ENCODE results near the gene FCHSD2. TPM values are rescaled to one million over a fixed set of nuclear protein-coding genes. Genes with fewer than 3 reads are reported as not detected.

FCHSD2 gene
- total and polyA plus RNA-seq, 2 experiments from 2014 or later, result 9.1 to 19.8 TPM

DNA sequence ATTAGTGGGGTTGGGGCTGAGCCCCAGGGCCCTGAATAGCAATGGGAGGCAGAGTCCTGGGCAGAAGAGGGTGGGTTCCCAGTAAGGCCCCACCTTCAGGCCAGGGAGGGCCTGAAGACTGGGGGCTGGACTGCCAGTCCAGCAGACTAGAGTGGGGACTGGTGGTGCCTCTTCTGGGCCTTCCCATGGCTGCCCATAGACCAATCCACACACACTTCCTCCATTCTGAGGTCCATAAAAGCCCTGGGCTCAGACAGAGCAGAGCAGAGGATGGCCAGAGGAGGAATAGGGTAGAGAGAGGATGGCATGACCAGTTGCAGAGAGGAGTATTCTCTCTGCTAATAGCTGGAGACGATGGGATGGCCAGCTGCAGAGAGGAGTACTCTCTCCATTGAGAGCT, 216.0 kb downstream of the FCHSD2 start:
- H3K9me2 ChIP-seq (ENCODE audit: insufficient read depth), result no peaks in the 10 kb centered on the region
- in situ Hi-C loops (cut with MboI), result no loop called here
- H3K36me3 ChIP-seq (ENCODE audit: low read depth), result no peaks in the 10 kb centered on the region
- no peaks in the 10 kb centered on the region; the same call in 1 of the 2 replicates for H3K4me1 ChIP-seq (ENCODE audit: insufficient read depth)
- no peak overlapping the region for H3K4me3 ChIP-seq
- H2AFZ ChIP-seq, result no peak overlapping the region
- no peak for DNase-seq
- no peaks in the 10 kb centered on the region for H3F3A ChIP-seq (ENCODE audit: insufficient read depth)
- H3K4me2 ChIP-seq (ENCODE audit: unreplicated experiment), result no peak overlapping the region
- H3K9me3 ChIP-seq (ENCODE audit: low read depth), result no peaks in the 10 kb centered on the region
- no peaks in the 10 kb centered on the region for H3K79me2 ChIP-seq (ENCODE audit: insufficient read depth)
- no peaks in the 10 kb centered on the region for H4K20me1 ChIP-seq (ENCODE audit: insufficient read depth)
- TF ChIP-seq EZH2 (IDR thresholded peaks at IDR 0.05; ENCODE audit: insufficient read depth, poor library complexity, severe bottlenecking), result no peak
- TF ChIP-seq EZH2phosphoT487 (IDR thresholded peaks at IDR 0.05; ENCODE audit: insufficient read depth, low read depth), result no peak
- no peak overlapping the region for H3K9ac ChIP-seq
- WGBS, 2 experiments (ENCODE audit: low coverage in 1 of 2, low lambda C conversion rate in 2 of 2, missing lambda C conversion rate in 2 of 2), result 86 to 100% methylated on average over 1 of the region's 1 CpG
- no peak overlapping the region for H3K27ac ChIP-seq
- H3K27me3 ChIP-seq (replicated peaks; ENCODE audit: insufficient read depth), result no peaks in the 10 kb centered on the region

- Histone ChIP-seq H2AFZ (no peak overlapping the region), H3K27ac (no peak overlapping the region), H3K9ac (no peak overlapping the region), H3K9me2 (ENCODE audit: insufficient read depth) (no peaks in the 10 kb centered on the region), H3K4me3 (no peak overlapping the region), H3K79me2 (ENCODE audit: insufficient read depth) (no peaks in the 10 kb centered on the region), H3K36me3 (ENCODE audit: low read depth) (no peaks in the 10 kb centered on the region), H3K27me3 (replicated peaks; ENCODE audit: insufficient read depth) (no peaks in the 10 kb centered on the region), H3K9me3 (ENCODE audit: low read depth) (no peaks in the 10 kb centered on the region), H3K4me1 (ENCODE audit: insufficient read depth) (no peaks in the 10 kb centered on the region; the same call in 1 of the 2 replicates), H3F3A (ENCODE audit: insufficient read depth) (no peaks in the 10 kb centered on the region), H3K4me2 (ENCODE audit: unreplicated experiment) (no peak overlapping the region), H4K20me1 (ENCODE audit: insufficient read depth) (no peaks in the 10 kb centered on the region)
- DNase-seq, result no peak
- in situ Hi-C loops (cut with MboI), result no loop called here
- 97 to 98% methylated on average over 9 of the region's 9 CpGs for WGBS, 2 experiments (ENCODE audit: low coverage in 1 of 2, low lambda C conversion rate in 2 of 2, missing lambda C conversion rate in 2 of 2)
- TF ChIP-seq EZH2phosphoT487 (IDR thresholded peaks at IDR 0.05; ENCODE audit: insufficient read depth, low read depth) (no peak), EZH2 (IDR thresholded peaks at IDR 0.05; ENCODE audit: insufficient read depth, poor library complexity, severe bottlenecking) (no peak)
Observed at GRCh38 chr11:72925656-72926055, 216.5 kb downstream of the FCHSD2 start.

DNA sequence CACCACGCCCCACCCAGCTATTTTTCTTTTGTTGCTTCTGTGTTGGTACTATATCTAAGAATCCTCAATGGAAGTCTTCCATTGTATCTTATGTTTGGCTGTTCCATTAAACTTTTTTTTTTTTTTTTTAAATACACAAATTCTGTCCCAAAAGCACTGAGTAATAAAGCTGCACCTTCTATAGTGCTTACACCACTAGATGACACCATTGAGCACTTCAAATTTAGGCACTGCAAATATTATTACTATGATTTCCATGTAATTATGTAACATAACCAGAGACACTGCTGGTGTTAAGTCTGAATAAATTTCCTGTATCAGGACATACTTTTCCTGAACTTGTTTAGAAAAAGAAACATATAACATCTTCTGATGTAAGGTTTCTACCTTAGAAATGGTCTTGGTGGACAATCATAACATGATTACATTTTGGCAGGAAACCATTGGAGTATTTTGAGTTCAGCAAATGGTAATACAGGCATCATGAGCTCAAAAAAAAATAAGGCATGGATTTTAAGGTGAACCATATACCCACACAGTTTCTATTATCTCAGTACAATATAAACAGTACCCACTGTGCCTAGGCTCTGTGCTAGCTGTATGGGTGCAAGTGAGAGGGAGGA, 217.4 kb downstream of the FCHSD2 start:
- no peaks in the 10 kb centered on the region for H3K79me2 ChIP-seq (ENCODE audit: insufficient read depth)
- no peaks in the 10 kb centered on the region; the same call in 1 of the 2 replicates for H3K4me1 ChIP-seq (ENCODE audit: insufficient read depth)
- no peaks in the 10 kb centered on the region for H4K20me1 ChIP-seq (ENCODE audit: insufficient read depth)
- no peak overlapping the region for H2AFZ ChIP-seq
- in situ Hi-C loops (cut with MboI), result no loop called here
- H3K4me2 ChIP-seq (ENCODE audit: unreplicated experiment), result no peak overlapping the region
- no peaks in the 10 kb centered on the region for H3K9me2 ChIP-seq (ENCODE audit: insufficient read depth)
- no peak for TF ChIP-seq EZH2 (IDR thresholded peaks at IDR 0.05; ENCODE audit: insufficient read depth, poor library complexity, severe bottlenecking)
- TF ChIP-seq EZH2phosphoT487 (IDR thresholded peaks at IDR 0.05; ENCODE audit: insufficient read depth, low read depth), result no peak
- 92 to 100% methylated on average over 1 of the region's 1 CpG for WGBS, 2 experiments (ENCODE audit: low coverage in 1 of 2, low lambda C conversion rate in 2 of 2, missing lambda C conversion rate in 2 of 2)
- no peak overlapping the region for H3K4me3 ChIP-seq
- H3K9me3 ChIP-seq (ENCODE audit: low read depth), result no peaks in the 10 kb centered on the region
- no peak overlapping the region for H3K9ac ChIP-seq
- no peak overlapping the region for H3K27ac ChIP-seq
- no peaks in the 10 kb centered on the region for H3F3A ChIP-seq (ENCODE audit: insufficient read depth)
- no peaks in the 10 kb centered on the region for H3K36me3 ChIP-seq (ENCODE audit: low read depth)
- H3K27me3 ChIP-seq (replicated peaks; ENCODE audit: insufficient read depth), result no peaks in the 10 kb centered on the region
- peak; percentile 68 for DNase-seq

GRCh38 chr11:72921028-72921716, 220.9 kb downstream of the FCHSD2 start:
- Histone ChIP-seq H3K9me2 (ENCODE audit: insufficient read depth) (no peaks in the 10 kb centered on the region), H3K4me1 (ENCODE audit: insufficient read depth) (peaks cover 12% of the 10 kb centered on the region), H3K27me3 (replicated peaks; ENCODE audit: insufficient read depth) (no peaks in the 10 kb centered on the region), H4K20me1 (ENCODE audit: insufficient read depth) (no peaks in the 10 kb centered on the region), H3K4me2 (ENCODE audit: unreplicated experiment) (no peak overlapping the region), H3K9me3 (ENCODE audit: low read depth) (no peaks in the 10 kb centered on the region), H3K9ac (no peak overlapping the region), H3K27ac (no peak overlapping the region), H3F3A (ENCODE audit: insufficient read depth) (no peaks in the 10 kb centered on the region), H3K36me3 (ENCODE audit: low read depth) (no peaks in the 10 kb centered on the region), H2AFZ (no peak overlapping the region), H3K79me2 (ENCODE audit: insufficient read depth) (no peaks in the 10 kb centered on the region), H3K4me3 (no peak overlapping the region)
- WGBS, 2 experiments (ENCODE audit: low coverage in 1 of 2, low lambda C conversion rate in 2 of 2, missing lambda C conversion rate in 2 of 2), result 97% methylated on average over 5 of the region's 5 CpGs
- in situ Hi-C loops (cut with MboI), result no loop called here
- no peak for DNase-seq
- TF ChIP-seq EZH2 (IDR thresholded peaks at IDR 0.05; ENCODE audit: insufficient read depth, poor library complexity, severe bottlenecking), result no peak
- no peak for TF ChIP-seq EZH2phosphoT487 (IDR thresholded peaks at IDR 0.05; ENCODE audit: insufficient read depth, low read depth)

Data from GM23248 (cell line).